GM13977 (cell line): ENCODE measurements around the gene AGBL1.

ENCODE experiments used
- DNase-seq: peaks from one replicate; pipeline ENCODE4 v3.0.0; 2012; ENCODE audit warnings: low spot score
- CTCF ChIP-seq: IDR thresholded peaks from 2 replicates; pipeline ENCODE4 v1.5.1; 2012; ENCODE audit warnings: mild to moderate bottlenecking, control low read depth; ENCODE audit not compliant: insufficient read depth; ENCODE audit errors: extremely low read depth, missing control alignments
- in situ Hi-C: fragments of 300-500 bp; cut with MboI; formaldehyde crosslinking; loops from one replicate; pipeline ENCODE4 v1.12.0; 2022; ENCODE audit warnings: low sequenced_read_pairs, low pct_unique_long_range_greater_than_20kb, mixed read lengths, inconsistent platforms; ENCODE audit not compliant: unreplicated experiment

Gene AGBL1

GRCh38 chr15:86295511-86295910, 215.8 kb downstream of the AGBL1 start:
- in situ Hi-C loops, result no loop called here
- no peak for TF ChIP-seq CTCF
- no peak for DNase-seq

- no peak for DNase-seq
- in situ Hi-C loops, result no loop called here
- no peak for TF ChIP-seq CTCF
Measured at GRCh38 chr15:86296769-86297168, 217.1 kb downstream of the AGBL1 start.

GRCh38 chr15:86300390-86301125, 220.9 kb downstream of the AGBL1 start:
- DNase-seq, result no peak
- in situ Hi-C loops, result no loop called here
- TF ChIP-seq CTCF, result no peak

- in situ Hi-C loops, result no loop called here
- TF ChIP-seq CTCF, result no peak
Measured at GRCh38 chr15:86311568-86312280, 232.1 kb downstream of the AGBL1 start.

GRCh38 chr15:86312486-86312885, 232.8 kb downstream of the AGBL1 start:
- no peak for TF ChIP-seq CTCF
- DNase-seq, result no peak
- in situ Hi-C loops, result no loop called here

More at GRCh38 chr15:86311568-86312280, 232.1 kb downstream of the AGBL1 start:
- DNase-seq, result no peak

GRCh38 chr15:86316216-86316615, 236.5 kb downstream of the AGBL1 start:
- in situ Hi-C loops, result no loop called here
- TF ChIP-seq CTCF, result no peak
- no peak for DNase-seq
